IMR-90 (cell line): Measurements from ENCODE around the gene ZNF253. TPM values are rescaled to one million over a fixed set of nuclear protein-coding genes. Genes with fewer than 3 reads are reported as not detected.
"Not testable (repeated sequence)": the region's sequence is repeated elsewhere in the genome, so short reads cannot be mapped to it uniquely, and the experiment has no call there.

ENCODE experiments used
- ATAC-seq: fragments of 200-7000 bp; cut with Tn5 transposase; 2 replicates; pipeline ENCODE4 v1.9.1; 2020; ENCODE audit warnings: low read depth, mild to moderate bottlenecking, moderate library complexity
- BruUV-seq: library from RNA; stranded (reverse); fragments of 400-500 nt; replicated peaks from 2 replicates; lab custom pipeline; 2021; lab: Mats Ljungman, UMichigan
- CTCF ChIA-PET: fragments of 300-600 bp; formaldehyde crosslinking; extraction: SDS; loops from one replicate; lab custom pipeline; 2021; ENCODE audit warnings: antibody characterized with exemption; lab: Yijun Ruan, JAX
- POLR2A ChIA-PET: fragments of 300-600 bp; sonication (Branson Sonifier 250); formaldehyde crosslinking; loops from one replicate; lab custom pipeline; 2022; ENCODE audit warnings: antibody characterized with exemption; ENCODE audit not compliant: unreplicated experiment; lab: Charles Lee
- DNase-seq: peaks from one replicate; pipeline ENCODE4 v3.0.0; 2013
- H2AFZ ChIP-seq: replicated peaks from 2 replicates; pipeline ENCODE3; 2013; ENCODE audit warnings: low read length, mild to moderate bottlenecking; ENCODE audit not compliant: poor library complexity
- H2AK5ac ChIP-seq: 2 replicates; pipeline ENCODE4 v1.6.1; 2013; ENCODE audit warnings: low read depth, low read length, inconsistent platforms
- H2AK9ac ChIP-seq: replicated peaks from 2 replicates; pipeline ENCODE3; 2013; ENCODE audit warnings: mild to moderate bottlenecking, low read depth, low read length, moderate library complexity; ENCODE audit not compliant: poor library complexity
- H2BK120ac ChIP-seq: 2 replicates; pipeline ENCODE4 v1.6.1; 2013; ENCODE audit warnings: low read depth, low read length, inconsistent platforms
- H2BK15ac ChIP-seq: 3 replicates; pipeline ENCODE4 v1.6.1; 2013; ENCODE audit warnings: low read depth, low read length, inconsistent platforms
- H2BK20ac ChIP-seq: 2 replicates; pipeline ENCODE4 v1.6.1; 2013; ENCODE audit warnings: low read depth, mild to moderate bottlenecking, inconsistent platforms, low read length, moderate library complexity
- H2BK5ac ChIP-seq: 2 replicates; pipeline ENCODE4 v1.6.1; 2013; ENCODE audit warnings: mild to moderate bottlenecking, low read depth, low read length, inconsistent platforms; ENCODE audit not compliant: poor library complexity, severe bottlenecking
- H3K14ac ChIP-seq: replicated peaks from 2 replicates; pipeline ENCODE4 v1.6.1; 2013; ENCODE audit warnings: low read depth, low read length, inconsistent platforms
- H3K18ac ChIP-seq: 2 replicates; pipeline ENCODE4 v1.6.1; 2013; ENCODE audit warnings: low read depth, low read length, control low read depth
- H3K23ac ChIP-seq: 2 replicates; pipeline ENCODE4 v1.6.1; 2013; ENCODE audit warnings: low read depth, low read length, inconsistent platforms
- H3K27ac ChIP-seq: 2 replicates; pipeline ENCODE4 v1.5.1; 2013; ENCODE audit warnings: mild to moderate bottlenecking, control low read depth, low read length; ENCODE audit not compliant: insufficient read depth
- H3K27me3 ChIP-seq: 2 replicates; pipeline ENCODE4 v1.6.1; 2013; ENCODE audit warnings: low read length; ENCODE audit not compliant: control insufficient read depth, insufficient read depth
- H3K36me3 ChIP-seq: 2 replicates; pipeline ENCODE4 v1.6.1; 2013; ENCODE audit warnings: low read length, mixed read lengths; ENCODE audit not compliant: control insufficient read depth, insufficient read depth
- H3K4ac ChIP-seq: 2 replicates; pipeline ENCODE4 v1.6.1; 2013; ENCODE audit warnings: low read depth, low read length, inconsistent platforms
- H3K4me1 ChIP-seq: 2 replicates; pipeline ENCODE4 v1.6.1; 2013; ENCODE audit warnings: low read length, mixed read lengths; ENCODE audit not compliant: control insufficient read depth, insufficient read depth
- H3K4me2 ChIP-seq: 2 replicates; pipeline ENCODE4 v1.6.1; 2013; ENCODE audit warnings: low read depth, mild to moderate bottlenecking, control low read depth, low read length, moderate library complexity
- H3K4me3 ChIP-seq: 2 replicates; pipeline ENCODE4 v1.5.1; 2013; ENCODE audit warnings: low read depth, mild to moderate bottlenecking, control low read depth, low read length, moderate library complexity; ENCODE audit not compliant: insufficient read depth
- H3K56ac ChIP-seq: 2 replicates; pipeline ENCODE4 v1.6.1; 2013; ENCODE audit warnings: low read length, inconsistent platforms; ENCODE audit not compliant: insufficient read depth; ENCODE audit errors: extremely low read depth
- H3K79me1 ChIP-seq, 2 experiments: 2 replicates each; pipeline ENCODE4 v1.6.1; 2013; ENCODE audit warnings: low read length in 2 of 2, inconsistent platforms in 1 of 2, low read depth in 1 of 2
- H3K9ac ChIP-seq: 2 replicates; pipeline ENCODE4 v1.6.1; 2013; ENCODE audit warnings: low read depth, low read length, control low read depth
- H3K9me1 ChIP-seq: 2 replicates; pipeline ENCODE4 v1.6.1; 2013; ENCODE audit warnings: low read length, inconsistent platforms; ENCODE audit not compliant: insufficient read depth
- H3K9me3 ChIP-seq: 2 replicates; pipeline ENCODE4 v1.6.1; 2013; ENCODE audit warnings: low read length; ENCODE audit not compliant: control insufficient read depth, insufficient read depth
- H4K20me1 ChIP-seq: 2 replicates; pipeline ENCODE4 v1.6.1; 2013; ENCODE audit warnings: low read length, inconsistent platforms; ENCODE audit not compliant: insufficient read depth
- H4K5ac ChIP-seq: 2 replicates; pipeline ENCODE4 v1.6.1; 2013; ENCODE audit warnings: mild to moderate bottlenecking, low read depth, low read length, control low read depth
- H4K8ac ChIP-seq, 2 experiments: 2 replicates each; pipeline ENCODE4 v1.6.1; 2013; ENCODE audit warnings: low read depth in 2 of 2, low read length in 2 of 2, control low read depth in 1 of 2, inconsistent platforms in 1 of 2
- H4K91ac ChIP-seq: 2 replicates; pipeline ENCODE4 v1.6.1; 2013; ENCODE audit warnings: low read depth, low read length, inconsistent platforms; ENCODE audit not compliant: insufficient read depth
- WGBS, 2 experiments: methylation state at CpG; one replicate each; pipeline versions ENCODE4 v1.1.5 to v1.1.7; 2013; ENCODE audit warnings: missing lambda C conversion rate in 2 of 2; ENCODE audit not compliant: insufficient read length in 1 of 2; ENCODE audit errors: extremely low coverage in 2 of 2; 5-methylcytosine and 5-hydroxymethylcytosine counted together
- dilution Hi-C: fragments of 300-500 bp; cut with HindIII; formaldehyde crosslinking; loops from one replicate; pipeline ENCODE4 v1.14.3; 2018; ENCODE audit warnings: low sequenced_read_pairs; ENCODE audit not compliant: unreplicated experiment
- in situ Hi-C: fragments of 300-500 bp; cut with MboI; formaldehyde crosslinking; loops from 3 replicates; pipeline ENCODE4 v1.14.3; 2019; ENCODE audit warnings: low sequenced_read_pairs, inconsistent platforms, mixed read lengths
- intact Hi-C: fragments of 100-400 bp; cut with micrococcal nuclease; formaldehyde crosslinking; loops from 2 replicates; pipeline ENCODE4 v1.10.0; 2022
- polyA plus RNA-seq, 3 experiments: library from polyadenylated mRNA; depleted of rRNA; stranded (reverse); fragments of >200 nt; gene quantifications; 2 replicates each; pipeline ENCODE4 v1.2.3, GENCODE V29; 2012; ENCODE audit warnings: low replicate concordance in 1 of 3
- total RNA-seq: library from RNA; depleted of rRNA; stranded (reverse); fragments of >200 nt; gene quantifications from 2 replicates; pipeline ENCODE4 v1.2.3, GENCODE V29; 2012

ZNF253 gene
- total and polyA plus RNA-seq, 2 of the 4 experiments (the other 2 are of a cell fraction) = 0.74 to 3.4 TPM

- H3K23ac ChIP-seq, H2BK20ac ChIP-seq, H3K9me1 ChIP-seq, H4K91ac ChIP-seq, DNase-seq, H3K9ac ChIP-seq, CTCF ChIA-PET, H3K56ac ChIP-seq, H2BK5ac ChIP-seq, ATAC-seq, H2BK120ac ChIP-seq, H2AK5ac ChIP-seq, H4K8ac ChIP-seq, H4K5ac ChIP-seq, H3K4me1 ChIP-seq, intact Hi-C loops, H4K20me1 ChIP-seq, H2BK15ac ChIP-seq, H3K4me2 ChIP-seq, H3K14ac ChIP-seq, H3K27ac ChIP-seq, H3K4ac ChIP-seq, BruUV-seq, H2AFZ ChIP-seq, H3K4me3 ChIP-seq, H3K36me3 ChIP-seq, H3K18ac ChIP-seq, POLR2A ChIA-PET, dilution Hi-C loops, H2AK9ac ChIP-seq, in situ Hi-C loops, H3K27me3 ChIP-seq: not testable (repeated sequence)
- peaks cover 14 to 17% of the 10 kb centered on the region in 2 experiments for H3K79me1 ChIP-seq
- H3K9me3 ChIP-seq = peaks cover 25% of the 10 kb centered on the region
- no CpG with 5 or more reads among the region's 5 CpGs for WGBS, 2 experiments
Measured at GRCh38 chr19:19870086-19870485, 4.4 kb downstream of the ZNF253 start.
